Mesodermal cell (in vitro differentiated cells): Measurements from ENCODE around the gene GAS2L1.
"Not testable (repeated sequence)": the region's sequence is repeated elsewhere in the genome, so short reads cannot be mapped to it uniquely, and the experiment has no call there.

Source experiments
- H3K27ac ChIP-seq: 2 replicates; pipeline ENCODE4 v1.7.0; 2013; ENCODE audit warnings: mild to moderate bottlenecking, low read depth, low read length, moderate library complexity; ENCODE audit not compliant: severe bottlenecking
- H3K36me3 ChIP-seq: 2 replicates; pipeline ENCODE4 v1.7.1; 2013; ENCODE audit warnings: mild to moderate bottlenecking, low read length, moderate library complexity; ENCODE audit not compliant: control insufficient read depth, insufficient read depth
- H3K4me1 ChIP-seq: one replicate; pipeline ENCODE4 v1.7.1; 2013; ENCODE audit warnings: mild to moderate bottlenecking, low read length; ENCODE audit not compliant: insufficient read depth, control insufficient read depth, poor library complexity, severe bottlenecking
- H3K4me3 ChIP-seq: 2 replicates; pipeline ENCODE4 v1.7.0; 2013; ENCODE audit warnings: low read length, control low read depth, mild to moderate bottlenecking; ENCODE audit not compliant: insufficient read depth, poor library complexity, severe bottlenecking; ENCODE audit errors: extremely low read depth
- H3K9me3 ChIP-seq: 2 replicates; pipeline ENCODE4 v1.7.1; 2013; ENCODE audit warnings: mild to moderate bottlenecking, low read length, moderate library complexity; ENCODE audit not compliant: control insufficient read depth
- WGBS, 2 experiments: methylation state at CpG; one replicate each; pipeline ENCODE4 v1.1.5; 2013; ENCODE audit warnings: missing lambda C conversion rate in 2 of 2; ENCODE audit not compliant: insufficient coverage in 2 of 2; 5-methylcytosine and 5-hydroxymethylcytosine counted together

GAS2L1 gene

GRCh38 chr22:29343313-29343805 is 36.9 kb downstream of the GAS2L1 start:
- Histone ChIP-seq H3K4me3 (no peak overlapping the region), H3K36me3 (peaks cover 83% of the 10 kb centered on the region), H3K4me1 (peaks cover 4% of the 10 kb centered on the region), H3K9me3 (no peaks in the 10 kb centered on the region), H3K27ac (no peak overlapping the region)
- 90 to 95% methylated on average over 6 of the region's 7 CpGs for WGBS, 2 experiments

DNA sequence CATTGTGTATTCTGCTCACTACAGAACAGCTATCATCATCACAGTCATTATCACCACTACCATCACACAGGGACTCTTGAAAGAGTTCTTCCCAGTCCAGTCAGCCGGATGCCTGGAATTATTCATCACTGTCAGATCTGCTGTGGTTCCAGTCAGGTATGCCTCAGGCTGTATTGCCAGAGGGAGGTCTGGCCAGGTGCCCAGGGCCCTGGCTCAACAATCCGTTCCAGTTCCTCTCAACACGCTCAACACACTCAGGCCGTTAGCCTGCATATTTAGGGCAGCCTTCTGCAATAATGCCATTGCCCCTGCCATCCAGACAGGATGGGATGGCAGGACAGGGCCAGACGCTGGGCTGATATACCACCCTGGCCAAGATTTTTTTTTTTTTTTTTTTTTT is 37.7 kb downstream of the GAS2L1 start:
- Histone ChIP-seq H3K27ac (no peak overlapping the region), H3K4me1 (peaks cover 4% of the 10 kb centered on the region), H3K9me3 (no peaks in the 10 kb centered on the region), H3K4me3 (no peak overlapping the region), H3K36me3 (peaks cover 83% of the 10 kb centered on the region)
- 86 to 96% methylated on average over 4 to 5 of the region's 5 CpGs for WGBS, 2 experiments

DNA sequence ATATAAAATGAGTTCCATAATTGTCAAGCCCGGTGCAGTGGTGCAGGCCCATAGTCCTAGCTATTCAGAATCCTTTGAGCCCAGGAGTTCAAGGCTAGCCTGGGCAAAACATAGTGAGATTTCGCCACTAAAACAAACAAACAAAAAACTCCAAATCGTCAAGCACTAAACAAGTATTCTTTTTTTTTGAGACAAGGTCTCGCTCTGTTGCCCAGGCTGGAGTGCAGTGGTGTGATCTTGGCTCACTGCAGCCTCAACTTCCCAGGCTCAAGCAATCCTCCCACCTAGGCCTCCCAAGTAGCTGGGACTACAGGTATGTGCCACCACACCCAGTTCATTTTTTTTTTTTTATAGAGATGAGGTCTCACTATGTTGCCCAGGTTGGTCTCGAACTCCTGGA is 38.4 kb downstream of the GAS2L1 start:
- H3K36me3 ChIP-seq = peaks cover 83% of the 10 kb centered on the region
- H3K4me3 ChIP-seq, H3K27ac ChIP-seq, H3K9me3 ChIP-seq, H3K4me1 ChIP-seq: not testable (repeated sequence)
- WGBS, 2 experiments = 97 to 100% methylated on average over 2 to 4 of the region's 5 CpGs

- Histone ChIP-seq H3K27ac (no peak overlapping the region), H3K36me3 (peaks cover 83% of the 10 kb centered on the region), H3K9me3 (no peaks in the 10 kb centered on the region)
Measured at GRCh38 chr22:29345932-29346331, 39.5 kb downstream of the GAS2L1 start.

DNA sequence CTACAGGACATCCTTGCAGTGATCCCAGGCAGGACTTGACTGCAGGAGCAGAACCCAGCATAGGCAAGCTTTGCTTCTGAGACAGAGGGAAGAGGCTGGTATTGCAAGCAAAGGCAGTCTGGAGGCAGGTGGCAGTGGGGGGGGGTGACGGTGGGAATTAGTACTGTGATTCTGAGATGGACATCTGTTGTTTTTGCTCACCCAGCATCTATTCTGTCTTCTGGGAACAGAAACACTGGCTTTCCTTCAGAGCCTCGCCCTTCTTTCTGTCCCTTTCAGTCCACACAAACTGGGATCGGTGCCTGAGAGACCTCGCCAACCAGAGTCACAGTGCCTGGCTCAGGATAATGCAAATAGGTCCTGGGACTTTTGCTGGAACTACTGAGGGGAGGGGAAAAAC is 40.2 kb downstream of the GAS2L1 start:
- Histone ChIP-seq H3K27ac (no peak overlapping the region), H3K4me1 (peaks cover 4% of the 10 kb centered on the region), H3K9me3 (no peaks in the 10 kb centered on the region), H3K4me3 (no peak overlapping the region), H3K36me3 (peaks cover 83% of the 10 kb centered on the region)
- WGBS, 2 experiments = 83 to 100% methylated on average over 2 to 3 of the region's 4 CpGs

More at GRCh38 chr22:29345932-29346331, 39.5 kb downstream of the GAS2L1 start:
- peaks cover 4% of the 10 kb centered on the region for H3K4me1 ChIP-seq
- H3K4me3 ChIP-seq = no peak overlapping the region

DNA sequence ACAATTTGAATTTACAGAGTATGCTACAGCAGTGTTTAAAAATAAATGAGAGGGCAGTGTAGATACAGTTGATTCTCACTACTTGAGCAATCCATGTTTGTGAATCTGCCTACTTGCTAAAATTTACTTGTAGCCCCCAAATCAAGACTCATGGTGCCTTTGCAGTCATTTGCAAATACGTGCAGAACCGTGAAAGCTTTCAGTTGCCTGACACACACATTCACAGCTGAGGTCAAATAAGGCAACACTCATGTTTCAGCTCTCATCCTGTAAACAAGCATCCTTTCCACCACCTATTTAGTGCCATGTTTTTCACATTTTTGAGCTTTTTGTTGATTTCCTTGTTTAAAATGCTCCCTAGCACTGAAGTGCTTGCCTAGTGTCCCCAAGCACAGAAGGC is 41.6 kb downstream of the GAS2L1 start:
- WGBS, 2 experiments = 95% methylated on average over 2 of the region's 2 CpGs
- Histone ChIP-seq H3K4me1 (peaks cover 4% of the 10 kb centered on the region), H3K36me3 (peaks cover 83% of the 10 kb centered on the region), H3K9me3 (no peaks in the 10 kb centered on the region), H3K4me3 (no peak overlapping the region), H3K27ac (no peak overlapping the region)

- Histone ChIP-seq H3K4me3 (no peak overlapping the region), H3K36me3 (peaks cover 85% of the 10 kb centered on the region), H3K9me3 (no peaks in the 10 kb centered on the region), H3K4me1 (peaks cover 4% of the 10 kb centered on the region), H3K27ac (no peak overlapping the region)
- 96 to 97% methylated on average over 17 to 18 of the region's 18 CpGs for WGBS, 2 experiments
Measured at GRCh38 chr22:29348956-29349355, 42.5 kb downstream of the GAS2L1 start.

DNA sequence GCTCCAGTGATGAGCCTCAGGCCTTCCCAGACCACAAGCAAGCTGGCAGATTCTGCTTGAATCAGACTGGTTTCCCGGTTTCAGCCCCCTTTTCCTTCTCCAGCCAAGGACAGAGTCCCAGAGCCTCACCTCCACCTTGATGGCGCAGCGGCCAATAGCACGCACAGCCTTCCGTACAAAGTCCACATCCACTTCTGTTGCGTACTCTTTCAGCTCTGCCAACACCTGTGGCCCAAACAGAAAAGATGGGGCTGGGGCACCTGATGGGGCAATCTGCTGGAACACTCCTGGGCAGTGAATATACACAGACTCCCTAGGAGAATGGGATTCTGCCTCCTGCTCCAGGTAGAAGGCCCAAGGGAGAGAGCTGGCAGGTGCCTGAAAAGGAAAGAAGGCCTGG is 44.6 kb downstream of the GAS2L1 start:
- H3K9me3 ChIP-seq = no peaks in the 10 kb centered on the region
- 94 to 98% methylated on average over 6 of the region's 6 CpGs for WGBS, 2 experiments
- peaks cover 97% of the 10 kb centered on the region for H3K36me3 ChIP-seq
- H3K27ac ChIP-seq = no peak overlapping the region
- no peaks in the 10 kb centered on the region for H3K4me1 ChIP-seq
- no peak overlapping the region for H3K4me3 ChIP-seq

DNA sequence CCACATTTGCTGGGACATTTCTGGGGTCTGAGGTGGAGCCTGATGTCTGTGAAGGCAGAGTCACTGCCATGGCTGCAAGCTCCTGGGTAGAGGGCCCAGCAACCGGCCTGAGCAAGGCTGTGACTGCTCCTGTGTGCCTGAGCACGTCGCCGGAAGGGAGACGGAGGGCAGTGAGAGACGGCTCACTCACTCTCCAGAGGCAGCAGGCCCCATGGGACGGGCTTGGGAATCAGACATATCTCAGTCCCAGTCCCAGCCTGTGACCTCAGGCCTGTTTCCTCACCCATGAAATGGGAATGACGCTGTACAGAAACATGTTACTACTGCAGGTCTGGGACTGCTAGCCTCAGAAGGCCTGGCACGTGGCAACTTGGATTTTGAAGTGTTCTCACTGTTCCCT is 45.4 kb downstream of the GAS2L1 start:
- WGBS, 2 experiments = 96 to 98% methylated on average over 8 of the region's 9 CpGs
- peaks cover 97% of the 10 kb centered on the region for H3K36me3 ChIP-seq
- no peaks in the 10 kb centered on the region for H3K4me1 ChIP-seq
- H3K9me3 ChIP-seq = no peaks in the 10 kb centered on the region
- no peak overlapping the region for H3K4me3 ChIP-seq
- H3K27ac ChIP-seq = no peak overlapping the region

DNA sequence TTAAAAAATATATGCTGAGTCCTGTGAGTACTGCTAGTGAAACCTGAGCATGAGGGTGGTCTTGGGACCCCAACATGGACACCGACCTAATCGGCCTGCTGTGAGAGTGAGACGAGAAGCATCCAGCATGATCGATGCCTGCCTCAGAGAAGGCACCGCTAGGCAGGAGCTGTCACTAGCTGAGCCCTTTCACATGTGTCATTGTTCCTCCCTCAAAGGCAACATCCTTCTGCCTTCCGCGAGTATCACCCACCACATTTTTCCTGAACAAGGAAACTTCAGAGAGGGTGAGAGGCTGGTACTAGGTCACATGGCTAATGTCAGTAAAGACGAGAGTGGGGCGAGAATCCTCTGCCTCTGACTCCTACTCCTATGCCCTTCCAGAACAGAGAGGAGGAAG is 46.3 kb downstream of the GAS2L1 start:
- Histone ChIP-seq H3K9me3 (no peaks in the 10 kb centered on the region), H3K4me1 (no peaks in the 10 kb centered on the region), H3K36me3 (peaks cover 98% of the 10 kb centered on the region), H3K4me3 (no peak overlapping the region), H3K27ac (no peak overlapping the region)
- WGBS, 2 experiments = 83 to 90% methylated on average over 5 to 7 of the region's 9 CpGs

GRCh38 chr22:29353286-29353685 is 46.8 kb downstream of the GAS2L1 start:
- no peaks in the 10 kb centered on the region for H3K4me1 ChIP-seq
- H3K9me3 ChIP-seq = no peaks in the 10 kb centered on the region
- H3K27ac ChIP-seq = no peak overlapping the region
- peaks cover 98% of the 10 kb centered on the region for H3K36me3 ChIP-seq
- WGBS, 2 experiments = 89 to 97% methylated on average over 11 of the region's 11 CpGs
- H3K4me3 ChIP-seq = no peak overlapping the region
